ENCODE data around the gene ALDH9A1. TPM values are rescaled to one million over a fixed set of nuclear protein-coding genes. Genes with fewer than 3 reads are reported as not detected.
"Not testable (repeated sequence)": the region's sequence is repeated elsewhere in the genome, so short reads cannot be mapped to it uniquely, and the experiment has no call there.

ALDH9A1 gene
- total RNA-seq, 1 donor from 2014 or later: 68.2 TPM

DNA sequence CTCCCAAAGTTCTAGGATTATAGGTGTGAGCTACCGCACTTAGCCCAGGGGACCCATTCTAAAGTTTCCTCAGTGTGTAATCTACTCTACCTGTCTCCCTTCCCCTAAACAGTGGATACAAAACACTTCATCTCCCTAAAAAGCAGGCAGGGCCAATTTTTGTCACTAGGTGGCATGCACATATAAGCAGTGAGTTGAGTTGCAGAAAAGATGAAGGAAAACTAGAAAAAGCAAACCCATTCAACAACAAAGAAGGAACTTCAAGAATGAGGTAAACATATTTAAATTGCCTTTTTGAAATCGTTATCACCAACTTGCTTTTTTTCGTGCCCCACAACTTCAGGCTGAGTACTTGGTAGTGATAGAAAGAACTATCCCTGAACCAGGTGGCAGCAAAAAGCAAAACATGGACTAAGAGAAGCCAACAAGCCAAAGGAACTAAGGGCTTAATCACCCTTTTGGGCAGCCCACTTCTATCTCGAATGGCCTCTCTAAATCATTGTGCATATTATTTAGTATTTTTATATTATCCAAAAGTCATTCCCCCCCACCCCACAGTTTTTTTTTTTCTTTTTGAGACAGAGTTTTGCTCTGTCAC lies 19.7 kb upstream of the ALDH9A1 start:
- Histone ChIP-seq H4K20me1 (ENCODE audit: insufficient read depth, low read length) (no peaks in the 10 kb centered on the region), H3K27ac (ENCODE audit: low read depth, low read length) (no peak overlapping the region), H3K9ac (ENCODE audit: low read length) (no peak overlapping the region), H3K4me1 (ENCODE audit: insufficient read depth, low read length) (no peaks in the 10 kb centered on the region), H3K79me2 (ENCODE audit: insufficient read depth, low read length) (no peaks in the 10 kb centered on the region), H3K4me2 (ENCODE audit: low read length) (no peak overlapping the region), H3K9me3 (ENCODE audit: insufficient read depth, low read depth, low read length) (no peaks in the 10 kb centered on the region), H3K4me3 (ENCODE audit: insufficient read depth, low read depth, low read length) (no peak overlapping the region), H2AFZ (ENCODE audit: low read depth, low read length) (no peak overlapping the region), H3K27me3 (ENCODE audit: insufficient read depth, low read length) (no peaks in the 10 kb centered on the region), H3K36me3 (ENCODE audit: insufficient read depth, low read length) (no peaks in the 10 kb centered on the region)
- no peak overlapping the region for H3K27ac Mint-ChIP-seq (ENCODE audit: unreplicated experiment)
- no peak overlapping the region for H3K4me3 Mint-ChIP-seq (ENCODE audit: unreplicated experiment)
- peaks cover 2% of the 10 kb centered on the region for H3K27me3 Mint-ChIP-seq (ENCODE audit: low read depth, unreplicated experiment)
- H3K4me1 Mint-ChIP-seq (ENCODE audit: low read depth, unreplicated experiment): no peaks in the 10 kb centered on the region
- TF ChIP-seq EZH2 (IDR thresholded peaks at IDR 0.05; ENCODE audit: insufficient read depth, low read length): no peak
- TF ChIP-seq, protein P1, sequence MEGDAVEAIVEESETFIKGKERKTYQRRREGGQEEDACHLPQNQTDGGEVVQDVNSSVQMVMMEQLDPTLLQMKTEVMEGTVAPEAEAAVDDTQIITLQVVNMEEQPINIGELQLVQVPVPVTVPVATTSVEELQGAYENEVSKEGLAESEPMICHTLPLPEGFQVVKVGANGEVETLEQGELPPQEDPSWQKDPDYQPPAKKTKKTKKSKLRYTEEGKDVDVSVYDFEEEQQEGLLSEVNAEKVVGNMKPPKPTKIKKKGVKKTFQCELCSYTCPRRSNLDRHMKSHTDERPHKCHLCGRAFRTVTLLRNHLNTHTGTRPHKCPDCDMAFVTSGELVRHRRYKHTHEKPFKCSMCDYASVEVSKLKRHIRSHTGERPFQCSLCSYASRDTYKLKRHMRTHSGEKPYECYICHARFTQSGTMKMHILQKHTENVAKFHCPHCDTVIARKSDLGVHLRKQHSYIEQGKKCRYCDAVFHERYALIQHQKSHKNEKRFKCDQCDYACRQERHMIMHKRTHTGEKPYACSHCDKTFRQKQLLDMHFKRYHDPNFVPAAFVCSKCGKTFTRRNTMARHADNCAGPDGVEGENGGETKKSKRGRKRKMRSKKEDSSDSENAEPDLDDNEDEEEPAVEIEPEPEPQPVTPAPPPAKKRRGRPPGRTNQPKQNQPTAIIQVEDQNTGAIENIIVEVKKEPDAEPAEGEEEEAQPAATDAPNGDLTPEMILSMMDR (IDR thresholded peaks at IDR 0.05; ENCODE audit: insufficient read depth, low read depth, low read length): peak; percentile 73
- peaks cover 2% of the 10 kb centered on the region for H3K9me3 Mint-ChIP-seq (ENCODE audit: unreplicated experiment)
- no peaks in the 10 kb centered on the region for H3K36me3 Mint-ChIP-seq (ENCODE audit: low read depth, unreplicated experiment)
- FAIRE-seq: no peak
- DNase-seq (ENCODE audit: low read depth): peak; percentile 47

GRCh38 chr1:165716265-165717051 lies 18.1 kb upstream of the ALDH9A1 start:
- not testable (repeated sequence) for H3K4me2 ChIP-seq (ENCODE audit: low read length); H3K9me3 ChIP-seq (ENCODE audit: insufficient read depth, low read depth, low read length); H3K27me3 ChIP-seq (ENCODE audit: insufficient read depth, low read length); H3K4me3 ChIP-seq (ENCODE audit: insufficient read depth, low read depth, low read length); H3K79me2 ChIP-seq (ENCODE audit: insufficient read depth, low read length); H3K4me1 ChIP-seq (ENCODE audit: insufficient read depth, low read length); H3K4me1 Mint-ChIP-seq (ENCODE audit: low read depth, unreplicated experiment); H3K9me3 Mint-ChIP-seq (ENCODE audit: unreplicated experiment); H2AFZ ChIP-seq (ENCODE audit: low read depth, low read length); H3K9ac ChIP-seq (ENCODE audit: low read length); FAIRE-seq; H3K27ac Mint-ChIP-seq (ENCODE audit: unreplicated experiment); H3K36me3 ChIP-seq (ENCODE audit: insufficient read depth, low read length); H3K27me3 Mint-ChIP-seq (ENCODE audit: low read depth, unreplicated experiment); H3K4me3 Mint-ChIP-seq (ENCODE audit: unreplicated experiment); H3K27ac ChIP-seq (ENCODE audit: low read depth, low read length); H4K20me1 ChIP-seq (ENCODE audit: insufficient read depth, low read length); H3K36me3 Mint-ChIP-seq (ENCODE audit: low read depth, unreplicated experiment); DNase-seq (ENCODE audit: low read depth)

- peaks cover 23% of the 10 kb centered on the region for H3K27me3 Mint-ChIP-seq (ENCODE audit: low read depth, unreplicated experiment)
- FAIRE-seq: no peak
- TF ChIP-seq, protein P1 (IDR thresholded peaks at IDR 0.05; ENCODE audit: insufficient read depth, low read depth, low read length): no peak
- TF ChIP-seq EZH2 (IDR thresholded peaks at IDR 0.05; ENCODE audit: insufficient read depth, low read length): no peak
- no peak overlapping the region for H3K4me3 ChIP-seq (ENCODE audit: insufficient read depth, low read depth, low read length)
- H3K4me1 Mint-ChIP-seq (ENCODE audit: low read depth, unreplicated experiment): no peaks in the 10 kb centered on the region
- no peaks in the 10 kb centered on the region for H3K79me2 ChIP-seq (ENCODE audit: insufficient read depth, low read length)
- H3K4me1 ChIP-seq (ENCODE audit: insufficient read depth, low read length): no peaks in the 10 kb centered on the region
- H3K9me3 ChIP-seq (ENCODE audit: insufficient read depth, low read depth, low read length): no peaks in the 10 kb centered on the region
- H3K27ac Mint-ChIP-seq (ENCODE audit: unreplicated experiment): no peak overlapping the region
- peaks cover 2% of the 10 kb centered on the region for H3K9me3 Mint-ChIP-seq (ENCODE audit: unreplicated experiment)
- no peak for DNase-seq (ENCODE audit: low read depth)
- H3K4me3 Mint-ChIP-seq (ENCODE audit: unreplicated experiment): no peak overlapping the region
- H2AFZ ChIP-seq (ENCODE audit: low read depth, low read length): no peak overlapping the region
- H3K36me3 ChIP-seq (ENCODE audit: insufficient read depth, low read length): no peaks in the 10 kb centered on the region
- no peaks in the 10 kb centered on the region for H3K27me3 ChIP-seq (ENCODE audit: insufficient read depth, low read length)
- H3K9ac ChIP-seq (ENCODE audit: low read length): no peak overlapping the region
- H3K4me2 ChIP-seq (ENCODE audit: low read length): no peak overlapping the region
- H4K20me1 ChIP-seq (ENCODE audit: insufficient read depth, low read length): no peaks in the 10 kb centered on the region
- H3K36me3 Mint-ChIP-seq (ENCODE audit: low read depth, unreplicated experiment): no peaks in the 10 kb centered on the region
- no peak overlapping the region for H3K27ac ChIP-seq (ENCODE audit: low read depth, low read length)
Measured at GRCh38 chr1:165712764-165713163, 14.4 kb upstream of the ALDH9A1 start.

Measured in astrocyte (in vitro differentiated cells and primary cell).